ENCODE data around the gene CYP2J2. TPM values are rescaled to one million over a fixed set of nuclear protein-coding genes. Genes with fewer than 3 reads are reported as not detected.

CYP2J2 gene
- total RNA-seq, 1 donor from 2014 or later, result 2.7 TPM

GRCh38 chr1:59892841-59893811 is 33.4 kb downstream of the CYP2J2 start:
- H3K36me3 ChIP-seq, result no peaks in the 10 kb centered on the region
- ATAC-seq, result peak; percentile 88 to 91

DNA sequence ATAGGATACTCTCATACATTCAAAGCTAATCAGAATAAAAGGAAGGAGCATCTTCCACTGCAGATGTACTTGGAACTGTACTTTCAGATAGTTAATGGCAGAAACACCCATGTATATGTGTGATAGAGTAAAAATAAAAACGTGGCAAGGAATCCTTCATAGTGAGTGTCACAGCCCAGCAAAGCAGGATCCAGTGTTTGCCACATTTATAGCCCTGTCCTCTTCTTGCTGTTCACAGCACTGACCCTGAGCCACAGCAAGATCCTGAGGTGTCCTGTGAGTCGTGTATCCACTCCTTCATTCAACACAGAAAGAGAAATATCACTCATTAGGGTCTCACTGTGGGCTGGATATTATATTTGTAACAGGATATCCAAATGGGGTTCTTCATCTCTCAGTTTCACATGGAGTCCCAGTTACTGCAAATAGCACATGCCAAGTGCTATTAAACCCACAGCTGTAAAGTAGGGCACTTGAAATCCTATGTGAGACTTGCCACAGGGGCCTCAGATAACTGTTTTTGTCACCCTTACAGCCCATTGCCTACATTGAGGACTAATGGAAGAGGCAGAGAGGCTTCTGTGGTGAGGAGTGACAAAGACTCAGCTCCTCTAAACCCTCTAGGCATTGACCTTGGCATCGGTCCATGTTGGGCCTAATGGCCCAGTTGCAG is 41.3 kb downstream of the CYP2J2 start:
- Histone ChIP-seq H3K27me3 (ENCODE audit: low read depth) (no peaks in the 10 kb centered on the region), H3K4me1 (no peaks in the 10 kb centered on the region), H3K4me3 (no peak overlapping the region), H3K9me3 (no peaks in the 10 kb centered on the region), H3K27ac (no peak overlapping the region), H3K36me3 (no peaks in the 10 kb centered on the region)
- TF ChIP-seq, protein P1, sequence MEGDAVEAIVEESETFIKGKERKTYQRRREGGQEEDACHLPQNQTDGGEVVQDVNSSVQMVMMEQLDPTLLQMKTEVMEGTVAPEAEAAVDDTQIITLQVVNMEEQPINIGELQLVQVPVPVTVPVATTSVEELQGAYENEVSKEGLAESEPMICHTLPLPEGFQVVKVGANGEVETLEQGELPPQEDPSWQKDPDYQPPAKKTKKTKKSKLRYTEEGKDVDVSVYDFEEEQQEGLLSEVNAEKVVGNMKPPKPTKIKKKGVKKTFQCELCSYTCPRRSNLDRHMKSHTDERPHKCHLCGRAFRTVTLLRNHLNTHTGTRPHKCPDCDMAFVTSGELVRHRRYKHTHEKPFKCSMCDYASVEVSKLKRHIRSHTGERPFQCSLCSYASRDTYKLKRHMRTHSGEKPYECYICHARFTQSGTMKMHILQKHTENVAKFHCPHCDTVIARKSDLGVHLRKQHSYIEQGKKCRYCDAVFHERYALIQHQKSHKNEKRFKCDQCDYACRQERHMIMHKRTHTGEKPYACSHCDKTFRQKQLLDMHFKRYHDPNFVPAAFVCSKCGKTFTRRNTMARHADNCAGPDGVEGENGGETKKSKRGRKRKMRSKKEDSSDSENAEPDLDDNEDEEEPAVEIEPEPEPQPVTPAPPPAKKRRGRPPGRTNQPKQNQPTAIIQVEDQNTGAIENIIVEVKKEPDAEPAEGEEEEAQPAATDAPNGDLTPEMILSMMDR (IDR thresholded peaks at IDR 0.05), result no peak
- ATAC-seq (no peak), DNase-seq (no peak)
- intact Hi-C loops (cut with DNase I), result no loop called here

More at GRCh38 chr1:59892841-59893811, 33.4 kb downstream of the CYP2J2 start:
- H3K27ac ChIP-seq, result peak overlapping the region; percentile 7
- no peak for DNase-seq
- TF ChIP-seq, protein P1 (IDR thresholded peaks at IDR 0.05), result no peak
- H3K27me3 ChIP-seq (ENCODE audit: low read depth), result no peaks in the 10 kb centered on the region
- intact Hi-C loops (cut with DNase I), result no loop called here
- H3K4me1 ChIP-seq, result no peaks in the 10 kb centered on the region
- no peak overlapping the region for H3K4me3 ChIP-seq
- H3K9me3 ChIP-seq, result peaks cover 2% of the 10 kb centered on the region

DNA sequence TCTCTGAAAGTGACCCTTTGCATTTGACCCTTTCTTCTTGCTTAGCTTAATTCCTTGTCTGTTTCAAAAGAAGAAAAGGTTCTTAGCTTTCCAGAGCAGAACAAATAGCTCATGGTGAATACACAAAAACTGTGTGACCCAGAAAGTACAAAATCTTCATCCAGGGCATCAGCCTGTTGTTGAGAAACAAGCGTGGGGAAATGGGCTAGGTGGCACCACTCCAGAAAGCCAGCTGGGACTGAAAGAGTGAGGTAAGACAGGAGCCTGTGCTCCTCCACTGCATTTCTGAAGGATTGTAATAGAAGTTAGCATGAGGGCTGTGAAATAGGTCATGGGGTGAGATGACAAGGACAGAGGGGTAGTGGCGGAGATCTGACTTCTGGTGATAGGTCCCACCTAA is 45.8 kb downstream of the CYP2J2 start:
- TF ChIP-seq, protein P1 (IDR thresholded peaks at IDR 0.05), result no peak
- no peak for DNase-seq
- H3K9me3 ChIP-seq, result peaks cover 8% of the 10 kb centered on the region
- intact Hi-C loops (cut with DNase I), result no loop called here
- no peaks in the 10 kb centered on the region for H3K4me1 ChIP-seq
- H3K27me3 ChIP-seq (ENCODE audit: low read depth), result no peaks in the 10 kb centered on the region
- H3K27ac ChIP-seq, result no peak overlapping the region
- ATAC-seq, result no peak
- no peak overlapping the region for H3K4me3 ChIP-seq
- no peaks in the 10 kb centered on the region for H3K36me3 ChIP-seq

- no peak overlapping the region for H3K4me3 ChIP-seq
- H3K9me3 ChIP-seq, result peaks cover 8% of the 10 kb centered on the region
- intact Hi-C loops (cut with DNase I), result no loop called here
- H3K36me3 ChIP-seq, result no peaks in the 10 kb centered on the region
- no peaks in the 10 kb centered on the region for H3K4me1 ChIP-seq
- H3K27me3 ChIP-seq (ENCODE audit: low read depth), result no peaks in the 10 kb centered on the region
- H3K27ac ChIP-seq, result no peak overlapping the region
- DNase-seq (no peak), ATAC-seq (no peak)
- TF ChIP-seq, protein P1 (IDR thresholded peaks at IDR 0.05), result no peak
These were observed 46.5 kb downstream of the CYP2J2 start for GRCh38 chr1:59879996-59880505.

- peak; percentile 85 to 92 for ATAC-seq
These were observed 47.0 kb downstream of the CYP2J2 start for GRCh38 chr1:59879574-59879973.

More at GRCh38 chr1:59879574-59879973, 47.0 kb downstream of the CYP2J2 start:
- intact Hi-C loops (cut with DNase I), result no loop called here
- Histone ChIP-seq H3K4me1 (no peaks in the 10 kb centered on the region), H3K27ac (no peak overlapping the region), H3K4me3 (no peak overlapping the region), H3K36me3 (no peaks in the 10 kb centered on the region), H3K9me3 (peaks cover 8% of the 10 kb centered on the region), H3K27me3 (ENCODE audit: low read depth) (no peaks in the 10 kb centered on the region)
- TF ChIP-seq, protein P1 (IDR thresholded peaks at IDR 0.05), result peak; percentile 45
- DNase-seq, result peak; percentile 66
